Nephron (organoid): Measurements from ENCODE around the gene KLHL2.

Experiments
- H3K27ac Mint-ChIP-seq, 3 experiments: 2 replicates each; pipeline ENCODE4 v1.8.0; 2020; ENCODE audit warnings: mixed read lengths in 3 of 3, mild to moderate bottlenecking in 2 of 3, moderate library complexity in 1 of 3
- H3K27me3 Mint-ChIP-seq: 2 replicates; pipeline ENCODE4 v1.8.0; 2021; ENCODE audit warnings: low read depth, mild to moderate bottlenecking, moderate library complexity, mixed read lengths
- H3K36me3 Mint-ChIP-seq: 2 replicates; pipeline ENCODE4 v1.8.0; 2020; ENCODE audit warnings: low read depth, mixed read lengths
- H3K4me1 Mint-ChIP-seq: 2 replicates; pipeline ENCODE4 v1.8.0; 2020; ENCODE audit warnings: mixed read lengths
- H3K4me3 Mint-ChIP-seq, 3 experiments: 2 replicates each; pipeline ENCODE4 v1.8.0; 2020; ENCODE audit warnings: mild to moderate bottlenecking in 3 of 3, mixed read lengths in 3 of 3, moderate library complexity in 2 of 3
- H3K9me3 Mint-ChIP-seq: 2 replicates; pipeline ENCODE4 v1.8.0; 2020; ENCODE audit warnings: mixed read lengths
- TF ChIP-seq, protein P1 (sequence below), 3 experiments: fragments of 200-600 bp; sonication (generic); IDR thresholded peaks; one replicate each; pipeline ENCODE4 v1.5.0; 2021; ENCODE audit warnings: antibody characterized with exemption in 3 of 3; ENCODE audit not compliant: unreplicated experiment in 3 of 3

Gene KLHL2

GRCh38 chr4:165360985-165361670 is 153.8 kb downstream of the KLHL2 start:
- peaks cover 3% of the 10 kb centered on the region for H3K27me3 Mint-ChIP-seq
- H3K4me3 Mint-ChIP-seq = peak overlapping the region in 1 of 3 experiments; percentile 18
- peaks cover 23% of the 10 kb centered on the region for H3K4me1 Mint-ChIP-seq
- peak overlapping the region in 2 of 3 experiments; percentile 5 to 11 for H3K27ac Mint-ChIP-seq
- TF ChIP-seq, protein P1, sequence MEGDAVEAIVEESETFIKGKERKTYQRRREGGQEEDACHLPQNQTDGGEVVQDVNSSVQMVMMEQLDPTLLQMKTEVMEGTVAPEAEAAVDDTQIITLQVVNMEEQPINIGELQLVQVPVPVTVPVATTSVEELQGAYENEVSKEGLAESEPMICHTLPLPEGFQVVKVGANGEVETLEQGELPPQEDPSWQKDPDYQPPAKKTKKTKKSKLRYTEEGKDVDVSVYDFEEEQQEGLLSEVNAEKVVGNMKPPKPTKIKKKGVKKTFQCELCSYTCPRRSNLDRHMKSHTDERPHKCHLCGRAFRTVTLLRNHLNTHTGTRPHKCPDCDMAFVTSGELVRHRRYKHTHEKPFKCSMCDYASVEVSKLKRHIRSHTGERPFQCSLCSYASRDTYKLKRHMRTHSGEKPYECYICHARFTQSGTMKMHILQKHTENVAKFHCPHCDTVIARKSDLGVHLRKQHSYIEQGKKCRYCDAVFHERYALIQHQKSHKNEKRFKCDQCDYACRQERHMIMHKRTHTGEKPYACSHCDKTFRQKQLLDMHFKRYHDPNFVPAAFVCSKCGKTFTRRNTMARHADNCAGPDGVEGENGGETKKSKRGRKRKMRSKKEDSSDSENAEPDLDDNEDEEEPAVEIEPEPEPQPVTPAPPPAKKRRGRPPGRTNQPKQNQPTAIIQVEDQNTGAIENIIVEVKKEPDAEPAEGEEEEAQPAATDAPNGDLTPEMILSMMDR (IDR thresholded peaks at IDR 0.05; ENCODE audit: unreplicated experiment in 3 of 3) = no peak
- H3K9me3 Mint-ChIP-seq = no peaks in the 10 kb centered on the region
- H3K36me3 Mint-ChIP-seq = no peaks in the 10 kb centered on the region

GRCh38 chr4:165361810-165362209 is 154.4 kb downstream of the KLHL2 start:
- no peaks in the 10 kb centered on the region for H3K9me3 Mint-ChIP-seq
- H3K4me3 Mint-ChIP-seq = no peak overlapping the region
- peaks cover 23% of the 10 kb centered on the region for H3K4me1 Mint-ChIP-seq
- peaks cover 3% of the 10 kb centered on the region for H3K27me3 Mint-ChIP-seq
- no peak overlapping the region for H3K27ac Mint-ChIP-seq
- H3K36me3 Mint-ChIP-seq = no peaks in the 10 kb centered on the region
- TF ChIP-seq, protein P1 (IDR thresholded peaks at IDR 0.05; ENCODE audit: unreplicated experiment in 3 of 3) = no peak

DNA sequence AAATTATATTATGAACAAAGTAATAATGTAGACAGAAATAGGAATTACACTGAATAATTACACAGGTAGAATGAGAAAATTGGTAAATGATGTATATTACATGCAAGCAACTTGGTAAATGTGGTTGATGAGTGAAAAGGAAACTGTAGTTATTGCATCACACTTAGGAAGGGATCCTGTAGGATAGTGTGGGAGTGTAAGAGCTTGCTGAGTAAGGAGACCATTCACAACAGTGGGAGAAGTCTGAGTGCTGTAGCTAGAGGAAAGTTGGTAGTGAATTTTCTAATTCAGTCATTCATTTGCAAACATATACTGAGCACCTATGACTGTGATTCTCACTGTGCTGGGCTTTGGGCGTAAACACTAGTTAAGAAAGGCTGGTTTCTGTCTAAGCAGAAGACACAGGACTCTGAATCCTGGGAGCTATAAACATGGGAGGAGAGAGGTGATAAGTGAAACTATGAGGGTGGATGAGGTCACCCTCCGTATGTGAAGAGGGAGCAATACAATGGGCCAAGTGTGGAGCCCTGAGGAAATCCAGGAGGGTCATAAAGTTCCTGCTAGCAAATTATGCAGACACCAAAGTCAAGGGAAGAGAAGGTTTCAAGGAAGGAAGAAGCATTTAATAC is 157.2 kb downstream of the KLHL2 start:
- Mint-ChIP-seq H3K36me3 (no peaks in the 10 kb centered on the region), H3K27me3 (peaks cover 3% of the 10 kb centered on the region), H3K9me3 (no peaks in the 10 kb centered on the region), H3K4me3 (no peak overlapping the region), H3K27ac (no peak overlapping the region), H3K4me1 (peaks cover 23% of the 10 kb centered on the region)
- TF ChIP-seq, protein P1 (IDR thresholded peaks at IDR 0.05; ENCODE audit: unreplicated experiment in 3 of 3) = no peak

DNA sequence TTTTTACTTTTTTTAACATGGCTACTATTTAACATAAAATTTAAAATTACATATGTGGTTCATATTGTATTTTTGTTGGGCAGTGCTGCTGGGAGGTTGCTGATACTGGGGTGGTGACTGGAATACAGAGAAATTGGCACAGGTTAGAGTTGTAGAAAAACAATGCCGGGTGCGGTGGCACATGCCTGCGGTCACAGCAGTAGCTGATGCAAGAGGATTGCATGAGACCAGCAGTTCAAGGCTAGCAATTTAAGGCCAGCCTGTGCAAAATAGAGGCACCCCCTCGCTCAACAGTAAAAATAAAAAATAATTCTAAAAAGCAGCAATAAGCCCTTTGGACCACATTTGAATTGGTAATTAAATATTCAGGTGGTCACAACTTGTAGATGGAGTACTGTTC is 159.7 kb downstream of the KLHL2 start:
- TF ChIP-seq, protein P1 (IDR thresholded peaks at IDR 0.05; ENCODE audit: unreplicated experiment in 3 of 3) = no peak
- Mint-ChIP-seq H3K4me3 (no peak overlapping the region), H3K36me3 (no peaks in the 10 kb centered on the region), H3K4me1 (peaks cover 5% of the 10 kb centered on the region), H3K27ac (no peak overlapping the region), H3K9me3 (no peaks in the 10 kb centered on the region), H3K27me3 (peaks cover 3% of the 10 kb centered on the region)

DNA sequence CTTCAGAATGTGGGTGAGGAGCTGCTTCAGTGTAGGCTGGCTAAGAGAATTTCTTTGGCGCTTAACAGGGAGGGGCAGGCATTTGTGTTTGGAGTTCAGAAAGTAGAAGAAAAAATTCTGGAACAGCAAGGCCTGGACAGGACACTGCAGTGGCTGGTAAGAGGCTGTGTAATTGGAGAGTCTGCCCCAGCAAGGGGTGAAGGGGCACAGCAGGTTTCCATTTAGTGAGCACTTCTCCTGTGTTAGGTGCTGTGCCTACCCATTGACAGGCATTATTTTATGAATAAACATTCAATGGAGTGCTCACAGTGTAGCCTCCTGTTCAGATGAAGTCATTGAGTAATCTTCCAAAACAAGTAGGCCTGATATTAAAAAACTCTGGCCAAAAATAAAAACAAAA is 160.8 kb downstream of the KLHL2 start:
- Mint-ChIP-seq H3K4me1 (peaks cover 2% of the 10 kb centered on the region), H3K27me3 (peaks cover 1% of the 10 kb centered on the region), H3K4me3 (no peak overlapping the region), H3K27ac (no peak overlapping the region), H3K36me3 (no peaks in the 10 kb centered on the region), H3K9me3 (no peaks in the 10 kb centered on the region)
- TF ChIP-seq, protein P1 (IDR thresholded peaks at IDR 0.05; ENCODE audit: unreplicated experiment in 3 of 3) = no peak

- H3K9me3 Mint-ChIP-seq = no peaks in the 10 kb centered on the region
- no peaks in the 10 kb centered on the region for H3K36me3 Mint-ChIP-seq
- TF ChIP-seq, protein P1 (IDR thresholded peaks at IDR 0.05; ENCODE audit: unreplicated experiment in 3 of 3) = no peak
- no peak overlapping the region for H3K27ac Mint-ChIP-seq
- H3K4me1 Mint-ChIP-seq = no peaks in the 10 kb centered on the region
- H3K27me3 Mint-ChIP-seq = no peaks in the 10 kb centered on the region
- no peak overlapping the region for H3K4me3 Mint-ChIP-seq
Measured at GRCh38 chr4:165368567-165368966, 161.2 kb downstream of the KLHL2 start.
